ENCODE measurements around the gene ZSWIM4. TPM values are rescaled to one million over a fixed set of nuclear protein-coding genes. Genes with fewer than 3 reads are reported as not detected.

Gene ZSWIM4
- total RNA-seq, 1 experiment from 2014 or later: 2.9 TPM

GRCh38 chr19:13807421-13808021, 12.3 kb downstream of the ZSWIM4 start:
- Histone ChIP-seq H3K4me1 (replicated peaks) (no peaks in the 10 kb centered on the region), H3K36me3 (peaks cover 14% of the 10 kb centered on the region), H3K9me3 (replicated peaks) (no peaks in the 10 kb centered on the region), H3K27me3 (replicated peaks) (no peaks in the 10 kb centered on the region), H3K27ac (no peak overlapping the region), H3K4me3 (no peak overlapping the region)
- no peak for DNase-seq (ENCODE audit: low read depth in 1 of 2, low spot score in 2 of 2)

DNA sequence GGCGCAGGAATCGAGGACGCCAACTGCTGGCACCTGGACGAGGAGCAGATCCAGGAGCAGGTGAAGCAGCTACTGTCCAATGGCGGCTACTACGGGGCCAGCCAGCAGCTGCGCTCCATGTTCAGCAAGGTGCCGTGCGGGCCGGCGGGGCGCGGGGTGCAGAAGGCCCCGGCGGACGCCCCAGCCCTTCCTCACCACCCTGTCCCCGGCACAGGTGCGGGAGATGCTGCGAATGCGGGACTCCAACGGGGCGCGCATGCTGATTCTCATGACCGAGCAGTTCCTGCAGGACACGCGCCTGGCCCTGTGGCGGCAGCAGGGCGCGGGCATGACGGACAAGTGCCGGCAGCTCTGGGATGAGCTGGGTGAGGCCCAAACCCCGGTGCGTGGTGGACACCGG, 13.6 kb downstream of the ZSWIM4 start:
- Histone ChIP-seq H3K4me1 (replicated peaks) (no peaks in the 10 kb centered on the region), H3K9me3 (replicated peaks) (no peaks in the 10 kb centered on the region), H3K27me3 (replicated peaks) (no peaks in the 10 kb centered on the region), H3K27ac (no peak overlapping the region), H3K4me3 (no peak overlapping the region), H3K36me3 (peaks cover 20% of the 10 kb centered on the region)
- no peak for DNase-seq (ENCODE audit: low read depth in 1 of 2, low spot score in 2 of 2)

GRCh38 chr19:13812544-13812943, 17.3 kb downstream of the ZSWIM4 start:
- no peaks in the 10 kb centered on the region for H3K4me1 ChIP-seq (replicated peaks)
- H3K9me3 ChIP-seq (replicated peaks): no peaks in the 10 kb centered on the region
- no peak overlapping the region for H3K4me3 ChIP-seq
- no peaks in the 10 kb centered on the region for H3K27me3 ChIP-seq (replicated peaks)
- peaks cover 20% of the 10 kb centered on the region for H3K36me3 ChIP-seq
- no peak for DNase-seq (ENCODE audit: low read depth in 1 of 2, low spot score in 2 of 2)
- H3K27ac ChIP-seq: no peak overlapping the region

DNA sequence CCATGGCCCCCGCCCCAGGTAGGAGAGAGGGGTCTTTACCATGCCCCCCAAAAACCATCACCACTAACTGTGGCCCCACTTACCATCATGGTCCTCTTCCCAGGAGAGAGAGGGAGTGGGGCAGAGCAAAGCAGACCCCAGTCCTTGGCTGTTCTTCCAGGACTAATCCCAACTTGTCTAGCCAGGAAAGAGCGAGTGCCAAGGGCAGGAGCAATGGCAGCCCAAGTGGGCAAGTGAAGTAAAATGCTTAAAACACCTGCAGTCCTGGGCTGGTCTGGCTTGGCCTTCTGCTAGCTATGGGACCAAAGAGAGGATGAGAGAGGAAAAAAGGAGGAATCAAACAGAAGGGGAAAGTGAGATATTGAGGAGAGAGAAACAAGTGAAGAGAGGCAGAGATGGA, 17.9 kb downstream of the ZSWIM4 start:
- no peak overlapping the region for H3K4me3 ChIP-seq
- H3K27ac ChIP-seq: no peak overlapping the region
- no peaks in the 10 kb centered on the region for H3K27me3 ChIP-seq (replicated peaks)
- DNase-seq (ENCODE audit: low read depth in 1 of 2, low spot score in 2 of 2): no peak
- H3K4me1 ChIP-seq (replicated peaks): no peaks in the 10 kb centered on the region
- peaks cover 17% of the 10 kb centered on the region for H3K36me3 ChIP-seq
- no peaks in the 10 kb centered on the region for H3K9me3 ChIP-seq (replicated peaks)

DNA sequence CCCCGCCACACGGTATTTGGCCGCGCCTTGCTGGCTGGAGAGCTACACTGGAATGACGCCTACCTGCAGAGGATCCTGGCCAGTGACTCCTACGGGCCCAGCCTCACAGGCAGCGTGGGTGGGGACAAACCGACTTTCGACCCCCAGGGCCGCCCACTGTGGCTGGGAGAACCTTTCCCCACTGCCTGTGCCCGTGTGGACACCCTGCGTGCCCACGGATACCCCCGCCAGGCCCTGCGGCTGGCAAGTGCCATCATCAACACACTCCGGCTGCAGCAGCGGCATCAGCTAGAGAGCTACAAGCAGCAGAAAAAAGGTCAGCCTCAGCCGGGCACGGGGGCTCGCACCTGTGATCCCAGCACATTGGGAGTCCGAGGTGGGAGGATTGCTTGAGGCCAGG, 19.3 kb downstream of the ZSWIM4 start:
- Histone ChIP-seq H3K4me3 (no peak overlapping the region), H3K4me1 (replicated peaks) (no peaks in the 10 kb centered on the region), H3K27ac (no peak overlapping the region), H3K9me3 (replicated peaks) (no peaks in the 10 kb centered on the region), H3K36me3 (peaks cover 13% of the 10 kb centered on the region), H3K27me3 (replicated peaks) (no peaks in the 10 kb centered on the region)
- no peak for DNase-seq (ENCODE audit: low read depth in 1 of 2, low spot score in 2 of 2)

- H3K27ac ChIP-seq: no peak overlapping the region
- H3K9me3 ChIP-seq (replicated peaks): no peaks in the 10 kb centered on the region
- no peak for DNase-seq (ENCODE audit: low read depth in 1 of 2, low spot score in 2 of 2)
- no peaks in the 10 kb centered on the region for H3K4me1 ChIP-seq (replicated peaks)
- H3K4me3 ChIP-seq: no peak overlapping the region
- H3K27me3 ChIP-seq (replicated peaks): no peaks in the 10 kb centered on the region
- peaks cover 13% of the 10 kb centered on the region for H3K36me3 ChIP-seq
Observed at GRCh38 chr19:13817018-13817614, 21.9 kb downstream of the ZSWIM4 start.

- H3K36me3 ChIP-seq: peaks cover 11% of the 10 kb centered on the region
- H3K27ac ChIP-seq: no peak overlapping the region
- H3K9me3 ChIP-seq (replicated peaks): no peaks in the 10 kb centered on the region
- no peak for DNase-seq (ENCODE audit: low read depth in 1 of 2, low spot score in 2 of 2)
- no peaks in the 10 kb centered on the region for H3K4me1 ChIP-seq (replicated peaks)
- no peak overlapping the region for H3K4me3 ChIP-seq
- no peaks in the 10 kb centered on the region for H3K27me3 ChIP-seq (replicated peaks)
Observed at GRCh38 chr19:13817615-13818371, 22.6 kb downstream of the ZSWIM4 start.

DNA sequence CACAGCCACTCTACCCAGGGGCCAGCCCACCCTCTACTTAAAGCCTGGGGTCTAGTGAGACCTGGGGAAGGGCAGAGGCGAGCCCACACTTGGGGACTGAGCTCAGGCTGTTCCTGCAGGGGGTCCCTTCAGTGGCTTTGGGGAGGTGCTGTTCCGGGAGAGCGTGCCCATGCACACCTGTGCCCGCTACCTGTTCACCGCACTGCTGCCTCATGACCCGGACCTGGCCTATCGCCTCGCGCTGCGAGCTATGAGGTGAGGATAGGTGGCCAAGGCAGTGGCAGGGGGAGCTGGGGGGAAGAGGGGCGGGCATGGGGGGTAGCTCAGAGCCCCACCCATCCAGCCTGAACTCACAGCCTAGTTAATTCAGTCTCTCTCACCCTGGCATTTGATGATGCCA, 24.0 kb downstream of the ZSWIM4 start:
- no peak overlapping the region for H3K4me3 ChIP-seq

GRCh38 chr19:13821292-13821691, 26.0 kb downstream of the ZSWIM4 start:
- peaks cover 23% of the 10 kb centered on the region for H3K36me3 ChIP-seq
- H3K9me3 ChIP-seq (replicated peaks): no peaks in the 10 kb centered on the region
- H3K4me1 ChIP-seq (replicated peaks): no peaks in the 10 kb centered on the region
- H3K4me3 ChIP-seq: no peak overlapping the region
- no peak for DNase-seq (ENCODE audit: low read depth in 1 of 2, low spot score in 2 of 2)
- no peak overlapping the region for H3K27ac ChIP-seq
- H3K27me3 ChIP-seq (replicated peaks): no peaks in the 10 kb centered on the region

More for the DNA sequence above, 24.0 kb downstream of the ZSWIM4 start:
- DNase-seq (ENCODE audit: low read depth in 1 of 2, low spot score in 2 of 2): no peak
- Histone ChIP-seq H3K4me1 (replicated peaks) (no peaks in the 10 kb centered on the region), H3K9me3 (replicated peaks) (no peaks in the 10 kb centered on the region), H3K36me3 (peaks cover 14% of the 10 kb centered on the region), H3K27ac (no peak overlapping the region), H3K27me3 (replicated peaks) (no peaks in the 10 kb centered on the region)

DNA sequence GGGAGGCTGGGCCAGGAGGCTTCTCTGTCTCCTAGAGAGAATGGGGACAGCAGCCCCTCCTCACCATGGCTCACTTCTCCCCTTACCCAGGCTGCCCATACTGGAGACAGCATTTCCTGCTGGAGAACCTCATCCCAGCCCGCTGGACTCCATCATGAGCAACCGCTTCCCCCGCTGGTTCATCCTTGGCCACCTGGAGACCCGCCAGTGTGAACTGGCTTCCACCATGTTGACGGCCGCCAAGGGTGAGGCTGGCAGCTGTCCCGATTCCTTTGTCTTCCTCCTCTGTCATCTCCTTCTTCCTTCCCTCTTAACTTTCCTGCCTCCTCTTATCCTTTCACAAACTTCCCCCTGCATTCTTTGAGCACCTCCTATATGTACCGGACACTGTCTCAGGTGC, 28.0 kb downstream of the ZSWIM4 start:
- no peak overlapping the region for H3K4me3 ChIP-seq
- no peaks in the 10 kb centered on the region for H3K9me3 ChIP-seq (replicated peaks)
- DNase-seq (ENCODE audit: low read depth in 1 of 2, low spot score in 2 of 2): no peak
- H3K27ac ChIP-seq: no peak overlapping the region
- H3K36me3 ChIP-seq: peaks cover 36% of the 10 kb centered on the region
- H3K4me1 ChIP-seq (replicated peaks): no peaks in the 10 kb centered on the region
- no peaks in the 10 kb centered on the region for H3K27me3 ChIP-seq (replicated peaks)

DNA sequence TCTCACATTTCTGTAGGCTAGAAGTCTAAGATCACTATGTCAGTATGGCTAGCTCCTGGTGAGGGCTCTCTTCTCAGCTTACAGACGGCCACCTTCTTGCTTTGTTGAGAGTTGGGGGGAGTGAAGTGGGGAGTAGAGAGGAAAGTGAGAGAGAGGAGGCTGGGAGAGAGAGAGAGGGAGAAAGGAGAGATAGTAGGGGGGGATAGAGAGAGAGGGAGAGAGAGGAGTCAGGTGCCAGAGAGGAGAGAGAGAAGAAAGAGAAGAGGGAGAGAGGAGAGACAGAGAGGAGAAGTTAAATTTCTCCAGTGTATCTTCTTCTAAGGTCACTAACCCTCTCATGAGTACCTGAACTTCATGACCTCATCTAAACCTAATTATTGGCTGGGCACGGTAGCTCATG, 28.7 kb downstream of the ZSWIM4 start:
- Histone ChIP-seq H3K4me1 (replicated peaks) (no peaks in the 10 kb centered on the region), H3K27me3 (replicated peaks) (no peaks in the 10 kb centered on the region), H3K36me3 (peaks cover 36% of the 10 kb centered on the region), H3K4me3 (no peak overlapping the region), H3K9me3 (replicated peaks) (no peaks in the 10 kb centered on the region), H3K27ac (no peak overlapping the region)
- no peak for DNase-seq (ENCODE audit: low read depth in 1 of 2, low spot score in 2 of 2)

GRCh38 chr19:13824703-13825102, 29.5 kb downstream of the ZSWIM4 start:
- H3K4me3 ChIP-seq: no peak overlapping the region
- H3K36me3 ChIP-seq: peaks cover 36% of the 10 kb centered on the region
- no peaks in the 10 kb centered on the region for H3K27me3 ChIP-seq (replicated peaks)
- H3K27ac ChIP-seq: no peak overlapping the region
- DNase-seq (ENCODE audit: low read depth in 1 of 2, low spot score in 2 of 2): no peak
- no peaks in the 10 kb centered on the region for H3K9me3 ChIP-seq (replicated peaks)
- H3K4me1 ChIP-seq (replicated peaks): no peaks in the 10 kb centered on the region

DNA sequence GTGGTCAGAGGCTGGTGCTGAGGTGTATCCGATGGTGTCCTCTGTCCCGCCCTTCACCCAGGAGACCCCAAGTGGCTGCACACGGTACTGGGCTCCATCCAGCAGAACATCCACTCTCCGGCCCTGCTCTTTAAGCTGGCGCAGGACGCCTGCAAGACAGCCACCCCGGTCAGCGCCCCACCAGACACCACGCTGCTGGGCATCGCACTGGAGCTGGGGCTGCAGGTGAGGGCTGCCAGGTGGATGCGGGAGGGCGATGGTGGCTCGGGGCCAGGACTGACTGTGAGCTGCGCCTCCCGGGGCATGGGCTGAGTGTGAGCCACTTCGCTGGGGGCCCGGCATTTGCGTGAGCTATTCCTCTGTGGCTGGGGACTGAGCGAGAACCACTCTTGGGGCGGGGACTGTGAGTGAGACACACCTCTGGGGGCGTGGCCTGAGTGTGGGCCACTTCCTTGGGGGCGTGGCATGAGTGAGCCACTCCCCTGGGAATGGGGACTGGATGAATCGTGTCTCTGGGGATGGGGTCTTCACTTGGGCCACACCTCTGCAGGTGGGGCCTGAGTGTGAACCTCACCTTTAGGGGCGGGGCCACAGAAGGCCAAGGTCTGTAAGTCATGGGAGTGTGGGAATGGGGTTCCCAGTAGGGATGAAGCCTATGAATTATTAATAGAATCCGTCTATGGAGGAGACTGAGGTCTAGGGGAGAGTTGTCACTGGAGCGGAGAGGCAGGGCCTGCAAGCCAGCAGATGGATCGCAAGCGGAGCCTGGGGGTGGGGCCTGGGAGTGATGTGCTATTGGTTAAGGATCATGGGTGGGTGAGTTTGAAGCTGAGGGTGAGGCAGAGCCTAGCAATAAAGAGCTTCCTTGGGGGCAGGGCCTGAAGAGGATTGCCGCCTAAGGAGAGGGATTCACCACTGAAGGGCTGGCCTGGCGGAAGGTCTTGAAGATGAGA, 30.5 kb downstream of the ZSWIM4 start:
- no peak for DNase-seq (ENCODE audit: low read depth in 1 of 2, low spot score in 2 of 2)
- Histone ChIP-seq H3K4me3 (no peak overlapping the region), H3K4me1 (replicated peaks) (no peaks in the 10 kb centered on the region), H3K27me3 (replicated peaks) (no peaks in the 10 kb centered on the region), H3K36me3 (peaks cover 45% of the 10 kb centered on the region), H3K27ac (no peak overlapping the region), H3K9me3 (replicated peaks) (no peaks in the 10 kb centered on the region)

All from SJSA1 (cell line).